Lung (tissue), 12 donors: Measurements from ENCODE around the gene MACROD1. TPM values are rescaled to one million over a fixed set of nuclear protein-coding genes. Genes with fewer than 3 reads are reported as not detected.
"Not testable (repeated sequence)": the region's sequence is repeated elsewhere in the genome, so short reads cannot be mapped to it uniquely, and the experiment has no call there.

ENCODE experiments used
- ATAC-seq: fragments of 200-7000 bp; cut with Tn5 transposase; one replicate; pipeline ENCODE4 v1.9.1; 2020; ENCODE audit warnings: moderate number of reproducible peaks; ENCODE audit not compliant: insufficient read depth, low FRiP score
- DNase-seq, 3 donors: peaks; one replicate each; pipeline ENCODE4 v3.0.0-alpha.2; 2013 to 2017
- H3K27ac ChIP-seq, 2 donors: one replicate each; pipeline ENCODE4 v1.5.1; 2013; ENCODE audit warnings: mild to moderate bottlenecking in 2 of 2, moderate library complexity in 2 of 2, control low read depth in 1 of 2, inconsistent platforms in 1 of 2, low read depth in 1 of 2, low read length in 1 of 2
- H3K27me3 ChIP-seq, 3 donors: one replicate each; pipeline ENCODE4 v1.5.1; 2013; ENCODE audit warnings: low read length in 2 of 3; ENCODE audit not compliant: control insufficient read depth in 3 of 3, insufficient read depth in 3 of 3
- H3K36me3 ChIP-seq, 4 donors: one replicate each; pipeline ENCODE4 v1.5.1; 2013; ENCODE audit warnings: low read length in 4 of 4, mild to moderate bottlenecking in 1 of 4, moderate library complexity in 1 of 4; ENCODE audit not compliant: control insufficient read depth in 4 of 4, insufficient read depth in 4 of 4
- H3K4me1 ChIP-seq, 5 donors: one replicate each; pipeline ENCODE4 v1.5.1; 2013; ENCODE audit warnings: low read length in 5 of 5, mild to moderate bottlenecking in 2 of 5, moderate library complexity in 1 of 5; ENCODE audit not compliant: control insufficient read depth in 5 of 5, insufficient read depth in 5 of 5
- H3K4me3 ChIP-seq: one replicate; pipeline ENCODE4 v1.5.1; 2013; ENCODE audit warnings: mild to moderate bottlenecking, control low read depth, moderate library complexity
- H3K9ac ChIP-seq, 2 donors: one replicate each; pipeline ENCODE4 v1.5.1; 2013; ENCODE audit warnings: low read length in 2 of 2, control low read depth in 1 of 2; ENCODE audit not compliant: insufficient read depth in 1 of 2
- H3K9me3 ChIP-seq, 4 donors: one replicate each; pipeline ENCODE4 v1.5.1; 2013; ENCODE audit warnings: low read length in 3 of 4, mild to moderate bottlenecking in 1 of 4, moderate library complexity in 1 of 4; ENCODE audit not compliant: control insufficient read depth in 4 of 4, insufficient read depth in 3 of 4
- WGBS, 2 donors: extraction: QIAGEN DNeasy Blood & Tissue Kit; methylation state at CpG; one replicate each; pipeline ENCODE4 v1.1.7; 2013; 5-methylcytosine and 5-hydroxymethylcytosine counted together
- polyA plus RNA-seq, 2 donors: library from polyadenylated mRNA; stranded (reverse); fragments of 200-250 nt; gene quantifications; one replicate each; pipeline ENCODE4 v1.2.1, GENCODE V29; 2013
- total RNA-seq, 2 donors: library from RNA; depleted of rRNA in 1 of 2; stranded (reverse); fragments of >200 nt in 1 of 2; gene quantifications; one replicate each; pipeline ENCODE4 v1.2.1, GENCODE V29; 2014 to 2021
- TF ChIP-seq, protein P1 (sequence below): IDR thresholded peaks from 2 replicates; pipeline ENCODE4 v1.5.1; 2012; ENCODE audit warnings: mild to moderate bottlenecking; ENCODE audit errors: control extremely low read depth, extremely low read depth
- donor health status: control.
- donor health status: control.
- donor health status: Bipolar disorder and iron deficiency.
- donor health status: healthy.
- donor health status: DM: yes; HTN: yes; CAD: no.

Gene MACROD1
- total and polyA plus RNA-seq, 4 donors, result 9.9 to 70.0 (median 19.0) TPM

GRCh38 chr11:64051297-64051696 is 114.6 kb downstream of the MACROD1 start:
- TF ChIP-seq, protein P1, sequence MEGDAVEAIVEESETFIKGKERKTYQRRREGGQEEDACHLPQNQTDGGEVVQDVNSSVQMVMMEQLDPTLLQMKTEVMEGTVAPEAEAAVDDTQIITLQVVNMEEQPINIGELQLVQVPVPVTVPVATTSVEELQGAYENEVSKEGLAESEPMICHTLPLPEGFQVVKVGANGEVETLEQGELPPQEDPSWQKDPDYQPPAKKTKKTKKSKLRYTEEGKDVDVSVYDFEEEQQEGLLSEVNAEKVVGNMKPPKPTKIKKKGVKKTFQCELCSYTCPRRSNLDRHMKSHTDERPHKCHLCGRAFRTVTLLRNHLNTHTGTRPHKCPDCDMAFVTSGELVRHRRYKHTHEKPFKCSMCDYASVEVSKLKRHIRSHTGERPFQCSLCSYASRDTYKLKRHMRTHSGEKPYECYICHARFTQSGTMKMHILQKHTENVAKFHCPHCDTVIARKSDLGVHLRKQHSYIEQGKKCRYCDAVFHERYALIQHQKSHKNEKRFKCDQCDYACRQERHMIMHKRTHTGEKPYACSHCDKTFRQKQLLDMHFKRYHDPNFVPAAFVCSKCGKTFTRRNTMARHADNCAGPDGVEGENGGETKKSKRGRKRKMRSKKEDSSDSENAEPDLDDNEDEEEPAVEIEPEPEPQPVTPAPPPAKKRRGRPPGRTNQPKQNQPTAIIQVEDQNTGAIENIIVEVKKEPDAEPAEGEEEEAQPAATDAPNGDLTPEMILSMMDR, result no peak
- no peaks in the 10 kb centered on the region for H3K36me3 ChIP-seq
- ATAC-seq (no peak), DNase-seq (no peak)
- no peak overlapping the region for H3K27ac ChIP-seq
- H3K27me3 ChIP-seq, result no peaks in the 10 kb centered on the region
- 95 to 97% methylated on average over 19 of the region's 19 CpGs for whole genome bisulfite sequencing, 2 donors
- no peaks in the 10 kb centered on the region for H3K9me3 ChIP-seq
- H3K9ac ChIP-seq, result no peak overlapping the region
- H3K4me3 ChIP-seq, result no peak overlapping the region
- H3K4me1 ChIP-seq, result peaks cover 0 to 6% (median 0%) of the 10 kb centered on the region in 5 donors

DNA sequence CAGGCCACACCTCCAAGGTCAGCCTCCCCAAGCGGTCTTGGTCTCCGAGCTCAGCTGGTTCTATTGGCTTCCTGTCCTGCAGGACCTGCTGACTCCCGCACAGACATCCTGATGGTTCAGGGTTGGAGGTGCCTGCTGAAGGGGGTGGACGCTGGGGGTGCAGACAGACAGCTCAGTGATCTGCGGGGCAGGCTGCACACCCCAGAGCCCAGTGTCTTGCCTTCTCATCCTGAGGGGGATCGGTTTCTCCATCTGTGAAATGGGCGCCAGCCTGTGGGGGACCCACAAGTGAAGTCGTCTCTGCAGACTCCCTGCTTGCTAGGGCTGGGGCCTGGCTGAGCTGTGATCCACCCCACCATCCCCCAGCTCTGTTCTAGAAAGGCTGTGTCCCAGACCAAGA is 116.4 kb downstream of the MACROD1 start:
- WGBS, 2 donors, result 93 to 97% methylated on average over 8 of the region's 8 CpGs
- Histone ChIP-seq H3K9ac (no peak overlapping the region), H3K27ac (no peak overlapping the region), H3K4me1 (peaks cover 0 to 7% (median 0%) of the 10 kb centered on the region in 5 donors), H3K27me3 (no peaks in the 10 kb centered on the region), H3K9me3 (no peaks in the 10 kb centered on the region), H3K36me3 (no peaks in the 10 kb centered on the region), H3K4me3 (no peak overlapping the region)
- DNase-seq (no peak), ATAC-seq (no peak)
- TF ChIP-seq, protein P1, result no peak

GRCh38 chr11:64048042-64048854 is 117.7 kb downstream of the MACROD1 start:
- WGBS, 2 donors, result 86% methylated on average over 18 to 19 of the region's 19 CpGs
- H3K4me1 ChIP-seq, result peaks cover 0 to 9% (median 0%) of the 10 kb centered on the region in 5 donors
- TF ChIP-seq, protein P1, result no peak
- no peak for ATAC-seq
- no peak overlapping the region for H3K27ac ChIP-seq
- H3K9ac ChIP-seq, result no peak overlapping the region
- DNase-seq, result peak in 1 of 3 donors; percentile 26
- H3K27me3 ChIP-seq, result no peaks in the 10 kb centered on the region
- H3K9me3 ChIP-seq, result no peaks in the 10 kb centered on the region
- H3K4me3 ChIP-seq, result no peak overlapping the region
- no peaks in the 10 kb centered on the region for H3K36me3 ChIP-seq

DNA sequence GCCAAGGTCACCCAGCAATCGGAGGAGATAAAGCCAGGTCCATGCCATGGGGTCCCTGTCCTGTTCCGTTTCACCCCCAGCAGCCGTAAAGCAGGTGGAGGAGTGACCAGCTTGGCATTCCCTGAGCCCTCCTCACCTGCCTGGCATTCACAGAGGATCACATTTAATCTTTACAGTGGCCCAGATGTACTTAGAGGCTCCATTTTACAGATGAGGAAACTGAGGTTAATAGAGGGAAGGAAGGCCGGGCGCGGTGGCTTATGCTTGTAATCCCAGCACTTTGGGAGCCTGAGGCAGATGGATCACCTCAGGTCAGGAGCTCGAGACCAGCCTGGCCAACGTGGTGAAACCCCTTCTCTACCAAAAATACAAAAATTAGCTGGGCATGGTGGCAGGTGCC is 118.5 kb downstream of the MACROD1 start:
- not testable (repeated sequence) for H3K27ac ChIP-seq, ATAC-seq, H3K36me3 ChIP-seq, H3K9me3 ChIP-seq, DNase-seq, H3K27me3 ChIP-seq, H3K4me3 ChIP-seq, H3K4me1 ChIP-seq, H3K9ac ChIP-seq
- 91 to 95% methylated on average over 8 of the region's 8 CpGs for WGBS, 2 donors
